ENCODE results near the gene JTB. TPM values are rescaled to one million over a fixed set of nuclear protein-coding genes. Genes with fewer than 3 reads are reported as not detected.

JTB gene
- total RNA-seq, 1 donor from 2014 or later, result 97.0 TPM

- DNase-seq (ENCODE audit: low spot score) (no peak), ATAC-seq (no peak)
Observed at GRCh38 chr1:153956997-153957715, 20.3 kb downstream of the JTB start.

GRCh38 chr1:153954826-153955225, 22.6 kb downstream of the JTB start:
- DNase-seq (ENCODE audit: low spot score), result no peak
- ATAC-seq, result no peak

GRCh38 chr1:153953859-153954365, 23.6 kb downstream of the JTB start:
- ATAC-seq, result peak; percentile 79

GRCh38 chr1:153951801-153952200, 25.7 kb downstream of the JTB start:
- no peak for DNase-seq (ENCODE audit: low spot score)

More at GRCh38 chr1:153953859-153954365, 23.6 kb downstream of the JTB start:
- DNase-seq (ENCODE audit: low spot score), result peak; percentile 93

GRCh38 chr1:153951183-153951582, 26.3 kb downstream of the JTB start:
- DNase-seq (ENCODE audit: low spot score) (no peak), ATAC-seq (no peak)

More at GRCh38 chr1:153951801-153952200, 25.7 kb downstream of the JTB start:
- no peak for ATAC-seq

- ATAC-seq, result peak; percentile 88
- peak; percentile 90 for DNase-seq (ENCODE audit: low spot score)
Observed at GRCh38 chr1:153946622-153947241, 30.7 kb downstream of the JTB start, which contains the start of gene DENND4B. TSS of gene DENND4B (minus strand) at chr1:153946718. CDS start at chr1:153944374, 2,344 bp downstream.

GRCh38 chr1:153945795-153946621, 31.5 kb downstream of the JTB start:
- ATAC-seq, result peak; percentile 77
- DNase-seq (ENCODE audit: low spot score), result peak; percentile 91

- peak; percentile 64 for DNase-seq (ENCODE audit: low spot score)
- ATAC-seq, result peak; percentile 2
Observed at GRCh38 chr1:153945131-153945794, 32.2 kb downstream of the JTB start.

- DNase-seq (ENCODE audit: low spot score) (no peak), ATAC-seq (no peak)
Observed at GRCh38 chr1:153944827-153945117, 32.7 kb downstream of the JTB start.

GRCh38 chr1:153944005-153944826, 33.3 kb downstream of the JTB start:
- DNase-seq (ENCODE audit: low spot score) (no peak), ATAC-seq (no peak)

- ATAC-seq (peak; percentile 14), DNase-seq (ENCODE audit: low spot score) (no peak)
Observed at GRCh38 chr1:153942766-153943549, 34.5 kb downstream of the JTB start.

GRCh38 chr1:153941826-153942725, 35.4 kb downstream of the JTB start:
- DNase-seq (ENCODE audit: low spot score), result no peak

GRCh38 chr1:153940756-153941155, 36.7 kb downstream of the JTB start:
- ATAC-seq (no peak), DNase-seq (ENCODE audit: low spot score) (no peak)

More at GRCh38 chr1:153941826-153942725, 35.4 kb downstream of the JTB start:
- no peak for ATAC-seq

- DNase-seq (ENCODE audit: low spot score), result no peak
- no peak for ATAC-seq
Observed at GRCh38 chr1:153939476-153939875, 38.0 kb downstream of the JTB start.

- no peak for ATAC-seq
- DNase-seq (ENCODE audit: low spot score), result no peak
Observed at GRCh38 chr1:153938996-153939395, 38.5 kb downstream of the JTB start.

GRCh38 chr1:153937331-153937730, 40.1 kb downstream of the JTB start:
- ATAC-seq, result no peak
- no peak for DNase-seq (ENCODE audit: low spot score)

GRCh38 chr1:153936011-153936802, 41.3 kb downstream of the JTB start:
- no peak for DNase-seq (ENCODE audit: low spot score)
- ATAC-seq, result no peak
